ENCODE data around the gene MYEF2.

GRCh38 chr15:48186271-48186670, 8.2 kb upstream of the MYEF2 start:
- TF ChIP-seq, protein P1, sequence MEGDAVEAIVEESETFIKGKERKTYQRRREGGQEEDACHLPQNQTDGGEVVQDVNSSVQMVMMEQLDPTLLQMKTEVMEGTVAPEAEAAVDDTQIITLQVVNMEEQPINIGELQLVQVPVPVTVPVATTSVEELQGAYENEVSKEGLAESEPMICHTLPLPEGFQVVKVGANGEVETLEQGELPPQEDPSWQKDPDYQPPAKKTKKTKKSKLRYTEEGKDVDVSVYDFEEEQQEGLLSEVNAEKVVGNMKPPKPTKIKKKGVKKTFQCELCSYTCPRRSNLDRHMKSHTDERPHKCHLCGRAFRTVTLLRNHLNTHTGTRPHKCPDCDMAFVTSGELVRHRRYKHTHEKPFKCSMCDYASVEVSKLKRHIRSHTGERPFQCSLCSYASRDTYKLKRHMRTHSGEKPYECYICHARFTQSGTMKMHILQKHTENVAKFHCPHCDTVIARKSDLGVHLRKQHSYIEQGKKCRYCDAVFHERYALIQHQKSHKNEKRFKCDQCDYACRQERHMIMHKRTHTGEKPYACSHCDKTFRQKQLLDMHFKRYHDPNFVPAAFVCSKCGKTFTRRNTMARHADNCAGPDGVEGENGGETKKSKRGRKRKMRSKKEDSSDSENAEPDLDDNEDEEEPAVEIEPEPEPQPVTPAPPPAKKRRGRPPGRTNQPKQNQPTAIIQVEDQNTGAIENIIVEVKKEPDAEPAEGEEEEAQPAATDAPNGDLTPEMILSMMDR (conservative IDR thresholded peaks at IDR 0.05; ENCODE audit: low read depth, low read length), result no peak
- TF ChIP-seq EZH2 (IDR thresholded peaks at IDR 0.05; ENCODE audit: borderline replicate concordance, low read depth, low read length, poor library complexity, severe bottlenecking), result no peak
